ENCODE measurements around the gene WNT11. TPM values are rescaled to one million over a fixed set of nuclear protein-coding genes. Genes with fewer than 3 reads are reported as not detected.
A peak's percentile ranks its signal among the peaks of the same experiment; 100 is the strongest.

Gene WNT11
- total RNA-seq, 1 donor from 2014 or later, result 6.9 TPM

DNA sequence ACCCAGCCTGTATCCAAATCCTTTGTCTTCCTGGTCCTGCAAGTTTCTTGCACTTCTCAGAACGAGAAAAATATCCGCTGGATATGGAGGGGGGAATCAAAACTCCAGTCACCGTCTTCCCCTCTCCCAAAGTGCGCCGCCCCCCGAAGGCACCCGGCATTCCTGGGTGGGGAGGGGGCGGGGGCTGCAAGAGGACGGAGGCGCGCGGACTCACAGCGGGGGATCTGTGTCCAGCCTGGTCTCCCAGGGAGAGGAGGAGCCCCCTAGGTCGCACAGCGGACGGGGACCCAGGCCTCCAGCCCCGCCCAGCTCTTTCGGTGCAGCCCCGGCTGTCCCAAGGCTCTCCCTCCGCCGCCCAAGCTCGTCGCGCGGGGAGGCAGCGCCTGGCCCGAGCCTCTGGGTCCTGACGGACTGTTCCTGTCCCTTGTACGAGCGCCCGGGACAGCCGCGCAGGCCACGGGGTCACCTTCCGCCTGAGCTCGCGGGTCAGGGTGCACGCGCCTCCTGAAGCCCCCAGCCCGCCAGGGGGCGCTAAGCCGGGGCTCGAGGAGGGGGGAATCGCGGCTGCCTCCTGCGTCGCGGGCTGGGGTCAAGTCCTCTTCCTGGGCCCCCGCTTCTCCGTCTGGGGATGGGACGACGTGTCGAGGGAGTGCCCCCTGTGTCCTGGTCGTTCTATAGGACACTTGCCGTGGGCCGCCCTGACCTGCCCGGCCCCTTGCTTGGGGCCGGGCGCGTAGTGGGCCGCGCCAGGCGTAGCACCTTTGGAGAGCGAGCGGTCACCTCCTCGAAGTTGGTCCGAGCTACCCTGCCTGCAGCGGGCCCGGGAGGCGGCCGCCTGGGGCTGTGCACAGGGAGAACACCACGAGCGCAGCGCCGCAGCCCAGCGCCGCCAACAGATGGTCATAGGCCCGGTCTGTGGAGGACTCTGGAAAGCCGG, 2.4 kb upstream of the WNT11 start:
- Histone ChIP-seq H3K4me1 (peaks cover 51% of the 10 kb centered on the region), H3K9me3 (no peaks in the 10 kb centered on the region), H3K36me3 (no peaks in the 10 kb centered on the region), H3K4me3 (peak overlapping the region; percentile 56 to 60), H3K27ac (peak overlapping the region; percentile 53), H3K27me3 (no peaks in the 10 kb centered on the region)
- no peak for DNase-seq (ENCODE audit: extremely low spot score in 2 of 2)
- intact Hi-C loops (cut with DNase I), result loop anchor here (1.0 kb wide), 1 partner anchor 113 kb away; no protein-coding TSS in a partner anchor
- peak in 1 of 2 donors; percentile 67 for TF ChIP-seq POLR2AphosphoS5 (IDR thresholded peaks at IDR 0.05; ENCODE audit: insufficient read depth in 1 of 2, low read depth in 1 of 2)
- TF ChIP-seq, protein P1, sequence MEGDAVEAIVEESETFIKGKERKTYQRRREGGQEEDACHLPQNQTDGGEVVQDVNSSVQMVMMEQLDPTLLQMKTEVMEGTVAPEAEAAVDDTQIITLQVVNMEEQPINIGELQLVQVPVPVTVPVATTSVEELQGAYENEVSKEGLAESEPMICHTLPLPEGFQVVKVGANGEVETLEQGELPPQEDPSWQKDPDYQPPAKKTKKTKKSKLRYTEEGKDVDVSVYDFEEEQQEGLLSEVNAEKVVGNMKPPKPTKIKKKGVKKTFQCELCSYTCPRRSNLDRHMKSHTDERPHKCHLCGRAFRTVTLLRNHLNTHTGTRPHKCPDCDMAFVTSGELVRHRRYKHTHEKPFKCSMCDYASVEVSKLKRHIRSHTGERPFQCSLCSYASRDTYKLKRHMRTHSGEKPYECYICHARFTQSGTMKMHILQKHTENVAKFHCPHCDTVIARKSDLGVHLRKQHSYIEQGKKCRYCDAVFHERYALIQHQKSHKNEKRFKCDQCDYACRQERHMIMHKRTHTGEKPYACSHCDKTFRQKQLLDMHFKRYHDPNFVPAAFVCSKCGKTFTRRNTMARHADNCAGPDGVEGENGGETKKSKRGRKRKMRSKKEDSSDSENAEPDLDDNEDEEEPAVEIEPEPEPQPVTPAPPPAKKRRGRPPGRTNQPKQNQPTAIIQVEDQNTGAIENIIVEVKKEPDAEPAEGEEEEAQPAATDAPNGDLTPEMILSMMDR (IDR thresholded peaks at IDR 0.05), result peak; percentile 41 to 87 (median 83)
- TF ChIP-seq POLR2A (IDR thresholded peaks at IDR 0.05), result no peak

GRCh38 chr11:76207642-76208401, 1.5 kb upstream of the WNT11 start:
- Histone ChIP-seq H3K36me3 (no peaks in the 10 kb centered on the region), H3K9me3 (no peaks in the 10 kb centered on the region), H3K4me1 (peaks cover 51% of the 10 kb centered on the region), H3K27ac (no peak overlapping the region), H3K4me3 (peak overlapping the region; percentile 56 to 60), H3K27me3 (no peaks in the 10 kb centered on the region)
- no peak for DNase-seq (ENCODE audit: extremely low spot score in 2 of 2)
- TF ChIP-seq, protein P1 (IDR thresholded peaks at IDR 0.05), result peak; percentile 91 to 94 (median 94)
- no peak for TF ChIP-seq POLR2A (IDR thresholded peaks at IDR 0.05)
- no peak for TF ChIP-seq POLR2AphosphoS5 (IDR thresholded peaks at IDR 0.05; ENCODE audit: insufficient read depth in 1 of 2, low read depth in 1 of 2)
- intact Hi-C loops (cut with DNase I), result loop anchor here (1.0 kb wide), 1 partner anchor 113 kb away; no protein-coding TSS in a partner anchor

DNA sequence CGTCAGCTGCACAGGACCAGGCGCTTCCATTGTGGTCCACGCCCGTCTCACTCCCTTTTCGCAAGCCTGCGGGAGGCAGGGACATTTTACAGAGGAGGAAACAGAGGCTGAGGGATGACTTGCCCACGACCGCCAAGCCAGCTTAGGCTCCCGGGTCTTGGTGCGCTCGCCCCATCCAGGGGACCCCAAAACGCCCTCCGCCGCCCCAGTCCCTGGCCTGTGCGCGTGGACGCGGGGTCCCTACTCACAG, 300 bp downstream of the WNT11 start:
- Histone ChIP-seq H3K4me3 (peak overlapping the region; percentile 56 to 60), H3K27me3 (no peaks in the 10 kb centered on the region), H3K4me1 (peaks cover 48% of the 10 kb centered on the region), H3K27ac (no peak overlapping the region), H3K36me3 (no peaks in the 10 kb centered on the region), H3K9me3 (no peaks in the 10 kb centered on the region)
- DNase-seq (ENCODE audit: extremely low spot score in 2 of 2), result no peak
- intact Hi-C loops (cut with DNase I), result no loop called here
- TF ChIP-seq, protein P1 (IDR thresholded peaks at IDR 0.05), result no peak
- TF ChIP-seq POLR2AphosphoS5 (IDR thresholded peaks at IDR 0.05; ENCODE audit: insufficient read depth in 1 of 2, low read depth in 1 of 2) (no peak), POLR2A (IDR thresholded peaks at IDR 0.05) (no peak)

DNA sequence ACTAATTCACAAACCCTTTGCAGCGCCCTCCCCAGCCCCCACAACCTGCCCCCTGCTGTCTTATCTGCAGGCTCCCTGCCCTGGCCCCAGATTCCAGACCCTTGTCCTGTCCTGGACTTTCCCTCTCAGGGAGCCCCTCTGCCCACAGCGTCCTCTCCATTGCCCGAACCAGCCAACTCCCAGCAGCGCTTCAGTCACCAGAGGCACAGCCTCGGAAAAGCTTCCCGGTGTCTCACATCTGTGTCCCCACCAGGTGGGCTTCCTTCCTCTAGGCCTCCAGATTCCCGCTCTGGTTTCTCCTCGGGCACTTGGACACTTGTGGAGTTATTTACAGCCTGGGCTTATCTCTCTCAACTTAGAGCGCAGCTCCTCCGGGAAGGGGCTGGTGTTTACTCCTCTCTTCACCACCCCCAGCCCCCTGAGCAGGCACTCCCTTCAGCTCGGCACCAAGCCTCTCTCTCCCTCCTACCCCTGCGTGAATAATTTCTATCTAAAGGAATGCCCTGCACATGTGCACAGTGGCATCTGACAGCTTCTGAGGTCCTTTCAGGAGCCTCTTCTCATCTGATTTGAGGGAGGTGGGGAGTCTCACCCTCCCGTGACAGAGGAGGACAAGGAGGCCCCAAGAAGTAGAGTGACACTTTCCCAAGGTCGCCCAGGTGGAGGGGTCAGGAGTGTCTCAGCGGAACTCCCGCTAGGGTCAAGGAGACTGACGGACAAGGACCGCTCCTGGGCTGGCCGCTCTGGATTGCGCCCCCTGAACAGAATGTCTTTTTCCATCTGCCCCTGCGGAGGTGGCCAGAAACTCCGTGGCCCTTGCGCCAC, 838 bp downstream of the WNT11 start:
- DNase-seq (ENCODE audit: extremely low spot score in 2 of 2), result no peak
- Histone ChIP-seq H3K9me3 (no peaks in the 10 kb centered on the region), H3K4me1 (peaks cover 45% of the 10 kb centered on the region), H3K36me3 (no peaks in the 10 kb centered on the region), H3K27ac (no peak overlapping the region), H3K4me3 (peak overlapping the region; percentile 56 to 60), H3K27me3 (no peaks in the 10 kb centered on the region)
- TF ChIP-seq, protein P1 (IDR thresholded peaks at IDR 0.05), result no peak
- TF ChIP-seq POLR2A (IDR thresholded peaks at IDR 0.05) (no peak), POLR2AphosphoS5 (IDR thresholded peaks at IDR 0.05; ENCODE audit: insufficient read depth in 1 of 2, low read depth in 1 of 2) (no peak)
- intact Hi-C loops (cut with DNase I), result no loop called here
